Measurements from ENCODE around the gene CCDC83. TPM values are rescaled to one million over a fixed set of nuclear protein-coding genes. Genes with fewer than 3 reads are reported as not detected.

CCDC83 gene
- not detected in 5 replicates for total RNA-seq (2022; extraction: Qiagen RNA extraction)

DNA sequence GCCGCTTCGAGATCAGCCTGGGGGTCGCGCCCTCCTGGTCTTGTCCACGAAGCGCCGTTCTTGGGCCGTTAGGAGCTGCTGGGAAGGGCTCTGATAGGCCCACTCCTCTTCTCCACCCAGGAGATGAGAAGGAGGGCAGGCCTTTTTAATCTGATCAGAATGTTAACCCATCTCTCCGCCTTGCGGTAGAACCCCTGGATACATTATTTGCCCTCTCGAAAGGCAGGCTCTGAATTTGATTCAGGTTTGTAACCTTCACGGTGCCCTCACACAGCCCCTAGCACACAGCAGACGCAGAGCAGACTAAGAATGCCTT lies at the start of gene CCDC83:
CCDC83 (plus strand) TSS at position 43 of the 316 bp plus-strand sequence. CDS start 9,741 bp downstream, outside the sequence.

DNA sequence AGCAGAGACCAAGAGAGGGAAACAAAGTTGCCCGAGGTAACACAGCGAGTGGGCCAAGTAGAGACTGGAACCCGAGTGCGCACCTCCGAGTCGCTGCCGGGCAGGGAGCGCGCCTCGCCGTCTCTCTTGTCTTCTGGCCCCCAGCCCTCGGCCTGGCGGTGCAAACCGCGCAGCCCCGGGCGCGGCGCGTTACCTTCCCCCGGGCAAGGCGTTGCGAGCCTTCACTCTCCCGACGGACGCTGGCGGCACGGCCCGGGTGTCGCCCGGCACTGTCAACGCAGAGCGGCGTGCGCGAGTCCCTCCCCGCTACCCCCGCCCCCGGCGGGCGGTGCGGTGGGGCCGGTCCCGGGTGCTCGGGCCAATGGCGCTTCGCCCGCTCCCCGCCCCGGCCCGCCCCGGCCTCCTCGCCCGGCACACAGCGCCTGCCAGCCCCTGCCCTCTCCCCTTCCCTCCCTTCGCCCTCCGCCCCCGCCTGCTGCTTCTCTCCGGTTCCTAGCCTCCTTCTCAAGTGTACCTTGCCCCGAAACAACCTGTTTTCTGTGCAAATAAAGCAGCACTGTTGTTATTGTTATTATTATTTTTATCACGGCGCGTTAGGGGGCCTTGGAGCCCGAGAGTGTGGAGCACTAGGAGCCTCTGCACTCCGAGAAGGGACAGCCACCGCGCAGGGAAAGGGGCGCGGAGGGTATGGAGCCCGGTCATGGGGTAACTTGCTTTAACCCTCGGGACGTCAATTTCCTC lies 44.1 kb upstream of the CCDC83 start, which contains the start of gene SYTL2:
SYTL2 (minus strand) TSS at position 271 of the 741 bp plus-strand sequence. CDS start 53,416 bp downstream, outside the sequence.

Other genes with a start within 250 kb of the CCDC83 start
- 0.14 to 0.44 TPM (median 0.33 TPM) in 5 replicates for gene DLG2, start 228.0 kb upstream of the CCDC83 start, total RNA-seq (2022; extraction: Qiagen RNA extraction)
- 49.7 to 65.4 TPM (median 50.9 TPM) in 5 replicates for gene TMEM126B, start 226.8 kb upstream of the CCDC83 start, total RNA-seq (2022; extraction: Qiagen RNA extraction)
- gene TMEM126A, start 207.4 kb upstream of the CCDC83 start, total RNA-seq (2022; extraction: Qiagen RNA extraction), result 49.2 to 56.5 TPM (median 53.8 TPM) in 5 replicates
- 22.2 to 27.1 TPM (median 25.6 TPM) in 5 replicates for gene CREBZF, start 190.3 kb upstream of the CCDC83 start, total RNA-seq (2022; extraction: Qiagen RNA extraction)
- not detected in 5 replicates for gene CCDC89, start 169.2 kb upstream of the CCDC83 start, total RNA-seq (2022; extraction: Qiagen RNA extraction)
- 6.5 to 15.9 TPM (median 7.0 TPM) in 5 replicates for gene SYTL2, start 44.2 kb upstream of the CCDC83 start, total RNA-seq (2022; extraction: Qiagen RNA extraction)
- gene PICALM, start 213.7 kb downstream of the CCDC83 start, total RNA-seq (2022; extraction: Qiagen RNA extraction), result 65.9 to 92.4 TPM (median 74.5 TPM) in 5 replicates

Data from A549 treated with AZD2906 at 1 μM for 4 hours (cell line).